GM18502 (cell line): ENCODE results near the gene SQOR.

Experiments used
- ATAC-seq: cut with Tn5 transposase; IDR thresholded peaks from one replicate; pipeline ENCODE4 v1.9.1; 2021; ENCODE audit warnings: mild to moderate bottlenecking; ENCODE audit not compliant: unreplicated experiment, poor library complexity

The SQOR gene

GRCh38 chr15:45657254-45657653, 22.4 kb downstream of the SQOR start:
- no peak for ATAC-seq

GRCh38 chr15:45657764-45658545, 23.1 kb downstream of the SQOR start:
- ATAC-seq = no peak

- ATAC-seq = no peak
These were observed 25.6 kb downstream of the SQOR start for GRCh38 chr15:45660231-45660979.

GRCh38 chr15:45662375-45662774, 27.5 kb downstream of the SQOR start:
- no peak for ATAC-seq

- no peak for ATAC-seq
These were observed 29.6 kb downstream of the SQOR start for GRCh38 chr15:45664451-45664850.

GRCh38 chr15:45665261-45665660, 30.4 kb downstream of the SQOR start:
- ATAC-seq = no peak

- no peak for ATAC-seq
These were observed 31.5 kb downstream of the SQOR start for GRCh38 chr15:45666119-45666875.

- no peak for ATAC-seq
These were observed 32.2 kb downstream of the SQOR start for GRCh38 chr15:45667002-45667401.

- no peak for ATAC-seq
These were observed 33.6 kb downstream of the SQOR start for GRCh38 chr15:45668386-45668785.

GRCh38 chr15:45669422-45669821, 34.6 kb downstream of the SQOR start:
- no peak for ATAC-seq

GRCh38 chr15:45670091-45670490, 35.3 kb downstream of the SQOR start:
- ATAC-seq = no peak

GRCh38 chr15:45670511-45670910, 35.7 kb downstream of the SQOR start:
- ATAC-seq = no peak

- ATAC-seq = no peak
These were observed 39.8 kb downstream of the SQOR start for GRCh38 chr15:45674677-45675076.

- no peak for ATAC-seq
These were observed 43.0 kb downstream of the SQOR start for GRCh38 chr15:45677797-45678196.

- ATAC-seq = no peak
These were observed 43.8 kb downstream of the SQOR start for GRCh38 chr15:45678459-45679178.

- ATAC-seq = no peak
These were observed 49.7 kb downstream of the SQOR start for GRCh38 chr15:45684533-45684932.

- ATAC-seq = no peak
These were observed 54.8 kb downstream of the SQOR start for GRCh38 chr15:45689616-45690015.

GRCh38 chr15:45690581-45691260, 55.9 kb downstream of the SQOR start:
- ATAC-seq = no peak

GRCh38 chr15:45701108-45701507, 66.3 kb downstream of the SQOR start:
- ATAC-seq = no peak

- ATAC-seq = no peak
These were observed 67.2 kb downstream of the SQOR start for GRCh38 chr15:45702041-45702440.
